Measurements from ENCODE around the gene DUSP14. TPM values are rescaled to one million over a fixed set of nuclear protein-coding genes. Genes with fewer than 3 reads are reported as not detected.

Gene DUSP14
- total and polyA plus RNA-seq, 2 of the 8 experiments (the other 6 are each of a cell fraction or from before 2014, with no cell fraction given), result 22.1 to 37.9 TPM

- no peak for TF ChIP-seq EGR1 (IDR thresholded peaks at IDR 0.05; ENCODE audit: borderline replicate concordance, low read depth, low read length)
- TF ChIP-seq TBP (IDR thresholded peaks at IDR 0.05; ENCODE audit: low read depth, low read length), result no peak
- TF ChIP-seq SP1 (IDR thresholded peaks at IDR 0.05; ENCODE audit: low read depth, low read length), result no peak
- TF ChIP-seq FOSL1 (IDR thresholded peaks at IDR 0.05; ENCODE audit: insufficient read depth, low read depth, low read length), result no peak
These were observed 67.8 kb downstream of the DUSP14 start (continued) for GRCh38 chr17:37557482-37557881.
